HepG2 (cell line): ENCODE results near the gene GADD45A. TPM values are rescaled to one million over a fixed set of nuclear protein-coding genes. Genes with fewer than 3 reads are reported as not detected.

ENCODE experiments used
- ARNT2 ChIP-seq: sonication (generic); formaldehyde crosslinking; IDR thresholded peaks from 2 replicates; pipeline ENCODE4 v1.8.0; 2022; ENCODE audit warnings: mild to moderate bottlenecking, low read depth, missing genetic modification reagents, moderate library complexity
- MEF2D ChIP-seq: sonication (generic); formaldehyde crosslinking; IDR thresholded peaks from 2 replicates; pipeline ENCODE4 v1.5.1; 2020; ENCODE audit warnings: mild to moderate bottlenecking, missing genetic modification reagents
- MLLT10 ChIP-seq: sonication (generic); formaldehyde crosslinking; IDR thresholded peaks from 2 replicates; pipeline ENCODE4 v1.4.0; 2020; ENCODE audit warnings: missing genetic modification reagents
- PATZ1 ChIP-seq: sonication (generic); formaldehyde crosslinking; IDR thresholded peaks from 2 replicates; pipeline ENCODE4 v1.4.0; 2020; ENCODE audit warnings: missing genetic modification reagents
- PRDM10 ChIP-seq: sonication (generic); formaldehyde crosslinking; IDR thresholded peaks from 2 replicates; pipeline ENCODE4 v1.4.0; 2020; ENCODE audit warnings: low read depth, missing genetic modification reagents
- SIX4 ChIP-seq: sonication (generic); formaldehyde crosslinking; IDR thresholded peaks from 2 replicates; pipeline ENCODE4 v1.4.0; 2020; ENCODE audit warnings: missing genetic modification reagents
- SNAPC2 ChIP-seq: sonication (generic); formaldehyde crosslinking; IDR thresholded peaks from 2 replicates; pipeline ENCODE4 v1.8.1; 2022; ENCODE audit warnings: mild to moderate bottlenecking, missing genetic modification reagents
- TBL1XR1 ChIP-seq: fragments of 150-350 bp; IDR thresholded peaks from 2 replicates; pipeline ENCODE4 v1.6.1; 2014; ENCODE audit warnings: borderline replicate concordance, low read length; ENCODE audit not compliant: partially characterized antibody
- ZBTB21 ChIP-seq: sonication (generic); formaldehyde crosslinking; IDR thresholded peaks from 2 replicates; pipeline ENCODE4 v1.4.0; 2020; ENCODE audit warnings: missing genetic modification reagents
- ZMYM4 ChIP-seq: sonication (generic); formaldehyde crosslinking; IDR thresholded peaks from 2 replicates; pipeline ENCODE4 v1.8.1; 2023; ENCODE audit warnings: mild to moderate bottlenecking, missing genetic modification reagents
- ZNF318 ChIP-seq: sonication (generic); formaldehyde crosslinking; IDR thresholded peaks from 2 replicates; pipeline ENCODE4 v1.4.0; 2020; ENCODE audit warnings: mild to moderate bottlenecking, missing genetic modification reagents
- ZNF33B ChIP-seq: sonication (generic); formaldehyde crosslinking; IDR thresholded peaks from 2 replicates; pipeline ENCODE4 v1.5.1; 2020; ENCODE audit warnings: mild to moderate bottlenecking, missing genetic modification reagents
- ZNF652 ChIP-seq: IDR thresholded peaks from 2 replicates; pipeline ENCODE4 v1.6.1; 2016; ENCODE audit warnings: low read depth, borderline replicate concordance
- ZSCAN22 ChIP-seq: sonication (generic); formaldehyde crosslinking; IDR thresholded peaks from 2 replicates; pipeline ENCODE4 v1.4.0; 2020; ENCODE audit warnings: mild to moderate bottlenecking, missing genetic modification reagents
- polyA plus RNA-seq, 8 experiments: library from polyadenylated mRNA; depleted of rRNA in 3 of 8; stranded (reverse) in 7 of 8; unstranded in 1 of 8; fragments of >200 nt; fragmentation: Illumina TruSeq in 4 of 8; extraction: Trizol in 4 of 8; gene quantifications; 2 replicates each; pipeline versions ENCODE4 v1.2.1 to v1.2.3, GENCODE V29; 2011 to 2016; ENCODE audit warnings: low read depth in 4 of 8, missing spikeins in 1 of 8, mixed read lengths in 1 of 8; ENCODE audit not compliant: insufficient read depth in 1 of 8
- total RNA-seq, 5 experiments: library from RNA; depleted of rRNA; stranded (reverse); fragments of >200 nt; fragmentation: Illumina TruSeq; extraction: Trizol; gene quantifications; 2 replicates each; pipeline ENCODE4 v1.2.3, GENCODE V29; 2016; ENCODE audit warnings: low read depth in 1 of 5

GADD45A gene
- total and polyA plus RNA-seq, 2 of the 13 experiments (the other 11 are each of a cell fraction or from before 2014, with no cell fraction given): 33.2 to 46.2 TPM

- TF ChIP-seq PATZ1 (CRISPR knock-in tag) (peak; percentile 8), SNAPC2 (no peak), MLLT10 (CRISPR knock-in tag) (no peak), ZBTB21 (no peak), PRDM10 (CRISPR knock-in tag) (0 out of 2 replicates have a peak, but pooled peaks have one; percentile 34), ZNF33B (no peak), ZMYM4 (CRISPR knock-in tag) (no peak), ARNT2 (no peak), ZSCAN22 (CRISPR knock-in tag) (no peak), ZNF652 (CRISPR knock-in tag) (no peak), ZNF318 (no peak), TBL1XR1 (no peak), MEF2D (CRISPR knock-in tag) (0 out of 2 replicates have a peak, but pooled peaks have one; percentile 3), SIX4 (CRISPR knock-in tag) (no peak)
Measured at GRCh38 chr1:67684526-67685066, 405 bp upstream of the GADD45A start (continued).
